ENCODE results near the gene FRMPD2.
A peak's percentile ranks its signal among the peaks of the same experiment; 100 is the strongest.
"Not testable (repeated sequence)": the region's sequence is repeated elsewhere in the genome, so short reads cannot be mapped to it uniquely, and the experiment has no call there.

The FRMPD2 gene

GRCh38 chr10:48288661-48289060 lies 14.2 kb upstream of the FRMPD2 start:
- DNase-seq (ENCODE audit: low read depth, low spot score): peak; percentile 29

- peak; percentile 25 for DNase-seq (ENCODE audit: low read depth, low spot score)
These were observed 13.2 kb upstream of the FRMPD2 start for GRCh38 chr10:48287417-48288391.

GRCh38 chr10:48286356-48286755 lies 11.9 kb upstream of the FRMPD2 start:
- no peak for DNase-seq (ENCODE audit: low read depth, low spot score)

- no peak for DNase-seq (ENCODE audit: low read depth, low spot score)
These were observed 11.2 kb upstream of the FRMPD2 start for GRCh38 chr10:48285710-48286109.

- no peak for DNase-seq (ENCODE audit: low read depth, low spot score)
These were observed 10.3 kb upstream of the FRMPD2 start for GRCh38 chr10:48284811-48285210.

GRCh38 chr10:48284002-48284546 lies 9.6 kb upstream of the FRMPD2 start:
- no peak for DNase-seq (ENCODE audit: low read depth, low spot score)

DNA sequence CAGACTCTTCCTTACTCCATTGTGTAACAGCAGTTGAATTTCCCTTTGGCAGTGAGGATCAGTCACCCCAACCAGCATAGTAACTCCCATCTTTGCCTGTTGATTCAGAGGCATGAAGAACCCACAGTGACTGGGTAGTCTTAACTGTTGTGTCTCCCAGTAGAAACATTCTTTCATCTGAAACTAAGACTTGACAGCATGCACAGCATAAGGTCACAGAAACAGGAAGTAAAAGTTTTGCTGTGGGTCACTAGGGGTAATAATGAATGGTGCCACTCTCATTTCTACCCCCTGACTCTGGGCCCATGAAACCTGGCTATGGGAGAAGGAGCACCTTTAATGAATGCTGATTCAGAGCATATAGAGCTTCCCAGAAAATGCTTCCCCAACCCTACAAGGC lies 8.3 kb upstream of the FRMPD2 start:
- DNase-seq (ENCODE audit: low read depth, low spot score): no peak

GRCh38 chr10:48281697-48282096 lies 7.2 kb upstream of the FRMPD2 start:
- not testable (repeated sequence) for DNase-seq (ENCODE audit: low read depth, low spot score)

DNA sequence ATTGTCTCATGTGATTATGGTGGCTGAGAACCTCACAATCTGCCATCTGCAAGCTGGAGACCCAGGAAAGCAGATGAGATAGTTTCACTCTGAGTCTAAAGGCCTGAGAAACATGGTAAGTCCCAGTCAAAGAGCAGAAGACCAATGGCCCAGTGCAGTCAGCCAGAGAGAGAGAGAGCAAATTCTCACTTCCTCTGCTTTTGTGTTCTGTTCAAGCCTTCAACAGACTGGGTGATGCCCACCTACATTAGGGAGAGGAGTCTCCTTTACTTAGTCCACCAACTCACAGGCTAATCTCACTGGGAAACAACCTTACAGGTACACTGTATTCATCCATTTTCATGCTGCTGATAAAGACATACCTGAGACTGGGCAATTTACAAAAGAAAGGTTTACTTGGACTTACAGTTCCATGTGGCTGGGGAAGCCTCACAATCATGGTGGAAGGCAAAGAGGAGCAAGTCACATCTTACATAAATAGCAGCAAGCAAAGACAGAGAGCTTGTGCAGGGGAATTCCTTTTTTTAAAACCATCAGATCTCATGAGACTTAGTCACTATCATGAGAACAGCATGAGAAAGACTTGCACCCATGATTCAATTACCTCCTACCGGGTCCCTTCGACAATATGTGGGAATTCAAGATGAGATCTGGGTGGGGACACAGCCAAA lies 4.7 kb upstream of the FRMPD2 start:
- DNase-seq (ENCODE audit: low read depth, low spot score): no peak

DNA sequence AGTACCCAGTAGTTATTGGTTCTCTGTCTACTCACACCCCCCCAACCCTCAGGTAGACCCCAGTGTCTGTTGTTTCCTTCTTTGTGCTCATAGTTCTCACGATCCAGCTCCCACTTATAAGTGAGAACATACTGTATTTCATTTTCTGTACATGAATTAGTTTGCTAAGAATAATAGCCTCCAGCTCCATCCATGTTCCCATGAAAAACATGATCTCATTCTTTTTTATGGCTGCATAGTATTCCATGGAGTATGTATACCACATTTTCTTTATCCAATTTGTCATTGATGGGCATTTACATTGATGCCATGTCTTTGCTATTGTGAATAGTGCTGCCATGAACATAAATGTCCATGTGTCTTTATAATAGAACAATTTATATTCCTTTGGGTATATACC lies 2.6 kb upstream of the FRMPD2 start:
- no peak for DNase-seq (ENCODE audit: low read depth, low spot score)

- no peak for DNase-seq (ENCODE audit: low read depth, low spot score)
These were observed 755 bp downstream of the FRMPD2 start for GRCh38 chr10:48273741-48274140.

DNA sequence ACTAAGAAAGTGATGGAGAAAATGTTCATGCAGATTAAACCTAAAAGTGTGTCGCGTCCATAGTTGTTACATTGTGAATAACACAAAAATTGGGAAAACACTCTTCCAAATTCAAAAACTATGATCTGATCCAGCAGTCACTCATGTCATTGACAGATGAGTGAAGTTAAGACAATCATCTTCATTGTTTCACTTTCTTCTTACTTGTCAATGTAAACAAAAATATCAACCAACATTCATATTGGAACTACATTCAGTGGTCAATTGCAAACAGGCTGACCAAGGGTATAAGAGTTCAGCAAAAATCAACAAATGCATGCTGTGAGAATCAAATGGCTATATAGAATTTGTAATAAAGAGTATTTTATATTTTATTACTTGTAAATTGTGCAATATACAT lies 1.8 kb downstream of the FRMPD2 start:
- no peak for DNase-seq (ENCODE audit: low read depth, low spot score)

DNA sequence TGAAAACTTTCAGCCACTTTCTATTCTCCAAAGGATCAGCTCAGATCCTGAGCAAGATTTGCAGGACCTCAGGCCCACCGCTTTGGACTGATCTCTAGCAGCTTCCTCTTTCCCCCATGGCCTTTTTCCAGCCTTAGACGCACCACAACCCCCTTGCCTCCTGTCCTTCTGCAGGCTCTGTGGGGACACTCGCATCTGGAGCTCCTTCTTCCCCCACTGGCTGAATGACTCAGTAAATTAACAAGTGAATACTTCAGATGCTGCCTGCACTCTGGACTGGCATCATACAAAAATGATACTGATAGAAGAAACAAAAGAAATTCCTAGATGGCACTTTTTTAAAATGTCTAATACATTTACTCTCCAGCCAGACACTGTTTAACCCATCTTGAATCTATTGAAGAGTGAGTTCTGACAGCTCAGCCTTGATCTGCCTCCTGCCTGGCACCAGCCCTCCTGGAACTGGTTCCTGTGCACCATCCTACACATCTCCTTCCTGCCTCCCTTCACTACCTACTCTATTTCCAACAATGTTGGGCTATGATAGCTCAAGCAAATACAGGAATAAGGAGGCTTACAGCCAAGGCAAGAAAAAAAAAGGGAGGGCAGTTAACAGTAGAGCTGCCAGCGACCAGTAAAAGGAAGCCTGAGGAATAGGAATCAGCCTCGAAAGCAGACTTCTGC lies 3.3 kb downstream of the FRMPD2 start:
- no peak for DNase-seq (ENCODE audit: low read depth, low spot score)

GRCh38 chr10:48266528-48266927 lies 8.0 kb downstream of the FRMPD2 start:
- no peak for DNase-seq (ENCODE audit: low read depth, low spot score)

DNA sequence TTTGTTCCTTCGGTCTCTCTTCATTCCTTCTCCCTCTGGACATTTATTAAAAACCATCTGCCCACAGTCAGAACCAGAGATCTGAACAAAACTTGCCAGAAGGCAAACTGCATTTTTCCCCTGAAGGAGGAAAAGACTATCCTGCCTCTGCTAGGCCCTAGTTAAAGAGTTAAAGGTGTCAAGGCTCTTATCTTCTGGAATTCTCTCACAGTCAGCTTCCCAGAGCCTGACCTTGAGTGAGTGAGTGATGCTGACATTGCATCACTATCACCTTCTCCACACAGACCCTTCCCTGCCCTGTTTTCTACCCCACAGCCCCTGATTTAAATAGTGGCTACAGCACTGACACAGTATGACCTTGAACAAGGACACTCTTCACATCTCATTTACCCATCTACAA lies 16.4 kb downstream of the FRMPD2 start:
- no peak for DNase-seq (ENCODE audit: low read depth, low spot score)

GRCh38 chr10:48257407-48257961 lies 17.0 kb downstream of the FRMPD2 start:
- DNase-seq (ENCODE audit: low read depth, low spot score): no peak

GRCh38 chr10:48255722-48256121 lies 18.8 kb downstream of the FRMPD2 start:
- no peak for DNase-seq (ENCODE audit: low read depth, low spot score)

DNA sequence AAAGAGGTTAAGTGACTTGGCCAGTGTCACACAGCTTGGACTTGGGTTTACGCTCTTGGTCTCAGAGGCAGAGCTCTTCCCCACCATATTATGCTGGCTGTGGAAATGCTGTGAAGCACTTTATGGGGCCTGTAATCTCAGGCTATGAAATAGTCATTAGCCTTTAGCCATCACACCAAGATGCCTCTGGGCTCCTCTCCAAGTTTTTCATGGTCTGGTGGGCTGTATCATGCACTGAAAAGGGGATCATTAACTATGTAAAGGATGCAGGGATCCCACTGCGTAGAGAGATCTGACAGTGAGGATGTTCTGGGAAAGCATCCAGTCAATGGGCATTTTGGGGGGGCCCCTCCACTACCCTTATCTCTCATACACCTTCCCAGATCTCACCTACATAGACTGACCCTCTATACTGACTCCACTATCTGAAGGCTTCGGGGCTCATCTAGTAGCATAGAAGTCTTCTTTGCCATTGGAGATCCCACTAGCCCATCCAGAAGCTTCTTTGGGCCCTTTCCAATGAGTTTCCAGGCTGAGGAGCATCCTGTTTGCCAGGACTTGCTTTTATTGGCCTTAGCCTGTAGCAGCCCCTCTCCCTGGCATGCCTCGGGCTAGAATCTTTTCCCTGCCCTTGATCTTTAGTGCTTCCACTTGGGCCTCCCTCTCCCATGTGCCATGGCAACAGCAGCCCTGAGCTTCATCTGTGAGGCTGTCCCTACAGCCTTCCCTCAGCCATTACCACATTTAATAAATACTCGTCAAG lies 19.6 kb downstream of the FRMPD2 start:
- no peak for DNase-seq (ENCODE audit: low read depth, low spot score)

GRCh38 chr10:48253970-48254657 lies 20.4 kb downstream of the FRMPD2 start:
- peak; percentile 83 for DNase-seq (ENCODE audit: low read depth, low spot score)

- DNase-seq (ENCODE audit: low read depth, low spot score): no peak
These were observed 22.2 kb downstream of the FRMPD2 start for GRCh38 chr10:48252354-48252650.

Measured in astrocyte of the hippocampus (primary cell).